ENCODE results near the gene IQCB1.
"Not testable (repeated sequence)": the region's sequence is repeated elsewhere in the genome, so short reads cannot be mapped to it uniquely, and the experiment has no call there.

DNA sequence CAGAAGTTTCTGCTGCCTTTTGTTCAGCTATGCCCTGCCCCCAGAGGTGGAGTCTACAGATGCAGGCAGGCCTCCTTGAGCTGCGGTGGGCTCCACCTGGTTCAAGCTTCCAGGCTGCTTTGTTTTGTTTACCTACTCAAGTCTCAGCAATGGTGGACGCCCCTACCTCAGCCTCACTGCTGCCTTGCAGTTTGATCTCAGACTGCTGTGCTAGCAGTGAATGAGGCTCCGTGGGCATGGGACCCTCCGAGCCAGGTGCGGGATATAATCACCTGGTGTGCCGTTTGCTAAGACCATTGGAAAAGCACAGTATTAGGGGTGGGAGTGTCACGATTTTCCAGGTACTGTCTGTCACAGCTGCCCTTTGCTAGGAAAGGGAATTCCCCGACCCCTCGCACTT lies 28.4 kb upstream of the IQCB1 start:
- TF ChIP-seq, protein P1, sequence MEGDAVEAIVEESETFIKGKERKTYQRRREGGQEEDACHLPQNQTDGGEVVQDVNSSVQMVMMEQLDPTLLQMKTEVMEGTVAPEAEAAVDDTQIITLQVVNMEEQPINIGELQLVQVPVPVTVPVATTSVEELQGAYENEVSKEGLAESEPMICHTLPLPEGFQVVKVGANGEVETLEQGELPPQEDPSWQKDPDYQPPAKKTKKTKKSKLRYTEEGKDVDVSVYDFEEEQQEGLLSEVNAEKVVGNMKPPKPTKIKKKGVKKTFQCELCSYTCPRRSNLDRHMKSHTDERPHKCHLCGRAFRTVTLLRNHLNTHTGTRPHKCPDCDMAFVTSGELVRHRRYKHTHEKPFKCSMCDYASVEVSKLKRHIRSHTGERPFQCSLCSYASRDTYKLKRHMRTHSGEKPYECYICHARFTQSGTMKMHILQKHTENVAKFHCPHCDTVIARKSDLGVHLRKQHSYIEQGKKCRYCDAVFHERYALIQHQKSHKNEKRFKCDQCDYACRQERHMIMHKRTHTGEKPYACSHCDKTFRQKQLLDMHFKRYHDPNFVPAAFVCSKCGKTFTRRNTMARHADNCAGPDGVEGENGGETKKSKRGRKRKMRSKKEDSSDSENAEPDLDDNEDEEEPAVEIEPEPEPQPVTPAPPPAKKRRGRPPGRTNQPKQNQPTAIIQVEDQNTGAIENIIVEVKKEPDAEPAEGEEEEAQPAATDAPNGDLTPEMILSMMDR (conservative IDR thresholded peaks at IDR 0.05; ENCODE audit: low read depth, low read length) = not testable (repeated sequence)
- not testable (repeated sequence) for TF ChIP-seq EZH2 (IDR thresholded peaks at IDR 0.05; ENCODE audit: borderline replicate concordance, low read depth, low read length, poor library complexity, severe bottlenecking)

Measured in A673 (cell line).